ENCODE data around the gene WNT9B. TPM values are rescaled to one million over a fixed set of nuclear protein-coding genes. Genes with fewer than 3 reads are reported as not detected.

WNT9B gene
- total and polyA plus RNA-seq, 9 of the 15 experiments (the other 6 are each of a cell fraction or from before 2014, with no cell fraction given) = not detected

DNA sequence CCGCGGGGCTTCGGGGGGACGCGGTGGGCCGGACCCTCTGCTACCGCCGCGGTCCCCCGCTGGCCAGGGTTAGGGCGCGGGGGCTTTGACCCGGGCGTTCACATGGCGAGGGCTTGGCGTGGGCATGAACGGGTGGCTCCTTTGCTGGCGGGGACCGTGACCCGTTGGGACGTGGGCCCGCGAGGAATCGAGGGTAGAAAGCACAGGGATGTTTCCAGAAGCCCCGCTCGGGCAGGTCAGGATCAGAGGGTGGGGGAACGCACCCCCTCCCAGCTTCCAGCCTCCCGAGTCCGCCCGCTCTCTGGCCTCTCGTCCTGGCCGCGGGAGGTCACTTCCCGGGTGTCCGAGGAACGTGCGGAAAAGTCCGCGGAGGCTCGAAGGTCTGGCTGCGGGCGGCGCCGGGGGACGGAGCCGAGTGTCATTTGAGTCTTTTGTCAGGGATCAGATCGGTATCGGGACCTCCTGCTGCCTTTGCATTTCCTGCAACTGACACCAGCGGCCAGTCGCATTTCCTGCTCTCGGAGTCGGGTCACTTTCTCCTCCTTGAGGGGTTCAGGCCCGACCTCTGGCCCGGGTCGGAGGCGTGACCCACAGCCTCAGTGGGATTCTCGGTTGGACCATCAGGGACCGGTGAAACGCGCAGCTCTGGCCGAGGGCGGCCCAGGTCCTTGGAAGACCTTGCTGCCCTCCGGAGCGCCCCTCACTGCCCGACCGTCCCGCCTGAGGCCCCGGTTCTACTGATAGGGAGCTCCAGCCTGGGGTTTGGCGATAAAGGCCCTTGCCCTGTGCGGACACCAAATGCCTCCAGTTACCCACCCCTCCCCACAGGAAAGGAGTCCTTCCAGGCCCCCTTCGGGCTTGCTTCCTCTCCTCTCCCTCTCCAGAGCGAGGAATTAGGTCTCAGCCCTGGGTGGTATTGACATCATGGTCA is 32.2 kb upstream of the WNT9B start (continued):
- TF ChIP-seq NKRF (IDR thresholded peaks at IDR 0.05; ENCODE audit: borderline replicate concordance) (no peak), HNRNPLL (IDR thresholded peaks at IDR 0.05; ENCODE audit: low read depth, low read length, poor library complexity, severe bottlenecking) (peak; percentile 39), ZNF140 (CRISPR knock-in tag; IDR thresholded peaks at IDR 0.05) (no peak), MAFK (IDR thresholded peaks at IDR 0.05; ENCODE audit: low read length) (no peak), SP1 (CRISPR knock-in tag; IDR thresholded peaks at IDR 0.05) (peak; percentile 48; the same call in 1 of the 2 replicates), RHOXF2B (CRISPR knock-in tag; conservative IDR thresholded peaks at IDR 0.05) (no peak), SNRNP70 (optimal IDR thresholded peaks at IDR 0.05; ENCODE audit: low read depth, low read length) (no peak), ZNF76 (CRISPR knock-in tag; IDR thresholded peaks at IDR 0.05; ENCODE audit: borderline replicate concordance) (0 out of 2 replicates have a peak, but pooled peaks have one; percentile 36), MGA (IDR thresholded peaks at IDR 0.05) (peak; percentile 87), SNIP1 (IDR thresholded peaks at IDR 0.05; ENCODE audit: low read depth) (peak; percentile 30; the same call in 1 of the 2 replicates), ZNF75A (CRISPR knock-in tag; IDR thresholded peaks at IDR 0.05) (no peak), ARNT (IDR thresholded peaks at IDR 0.05) (no peak)

All from K562 (cell line).